Aorta (tissue), 5 donors: ENCODE measurements around the gene ASCC3. TPM values are rescaled to one million over a fixed set of nuclear protein-coding genes. Genes with fewer than 3 reads are reported as not detected.

ENCODE experiments used
- ATAC-seq: fragments of 200-7000 bp; cut with Tn5 transposase; one replicate; pipeline ENCODE4 v1.9.1; 2022; ENCODE audit warnings: moderate library complexity; ENCODE audit not compliant: low FRiP score
- DNase-seq, 2 donors: peaks; one replicate each; pipeline ENCODE4 v3.0.0-alpha.2; 2020
- H3K27ac ChIP-seq, 2 donors: one replicate each; pipeline ENCODE4 v1.5.1; 2013; ENCODE audit warnings: low read length in 2 of 2, mild to moderate bottlenecking in 2 of 2, moderate library complexity in 2 of 2, control low read depth in 1 of 2, inconsistent platforms in 1 of 2, low read depth in 1 of 2
- H3K27me3 ChIP-seq, 2 donors: one replicate each; pipeline ENCODE4 v1.6.1; 2013; ENCODE audit warnings: control low read depth in 1 of 2, low read length in 1 of 2, mild to moderate bottlenecking in 1 of 2, moderate library complexity in 1 of 2; ENCODE audit not compliant: insufficient read depth in 2 of 2, control insufficient read depth in 1 of 2
- H3K36me3 ChIP-seq, 2 donors: one replicate each; pipeline ENCODE4 v1.6.1; 2013; ENCODE audit warnings: control low read depth in 1 of 2, low read length in 1 of 2, mild to moderate bottlenecking in 1 of 2; ENCODE audit not compliant: insufficient read depth in 2 of 2, control insufficient read depth in 1 of 2
- H3K4me1 ChIP-seq, 2 donors: one replicate each; pipeline ENCODE4 v1.6.1; 2013; ENCODE audit warnings: low read length in 2 of 2, control low read depth in 1 of 2, mild to moderate bottlenecking in 1 of 2, moderate library complexity in 1 of 2; ENCODE audit not compliant: insufficient read depth in 2 of 2, control insufficient read depth in 1 of 2
- H3K4me3 ChIP-seq, 2 donors: one replicate each; pipeline ENCODE4 v1.5.1; 2013; ENCODE audit warnings: low read length in 2 of 2, control low read depth in 1 of 2, mild to moderate bottlenecking in 1 of 2
- H3K9me3 ChIP-seq: one replicate; pipeline ENCODE4 v1.6.1; 2013; ENCODE audit warnings: mild to moderate bottlenecking, low read length; ENCODE audit not compliant: control insufficient read depth
- WGBS, 2 donors: extraction: QIAGEN DNeasy Blood & Tissue Kit; methylation state at CpG; one replicate each; pipeline ENCODE4 v1.1.7; 2013; 5-methylcytosine and 5-hydroxymethylcytosine counted together
- intact Hi-C, 2 donors: fragments of 100-400 bp; cut with DNase I; formaldehyde crosslinking; loops; one replicate each; pipeline versions ENCODE4 v1.14.2 to v1.15.0; 2022
- polyA plus RNA-seq, 2 donors: library from polyadenylated mRNA; stranded (reverse); fragments of 200-250 nt; gene quantifications; one replicate each; pipeline ENCODE4 v1.2.3, GENCODE V29; 2013
- total RNA-seq, 2 donors: library from RNA; stranded (reverse); fragmentation: NEBNext Ultra II Directional; extraction: Animal tissue kit (Norgen Biotek cat#: 25700); gene quantifications; one replicate each; pipeline ENCODE4 v1.2.1, GENCODE V29; 2021
- donor health status: healthy with polysubstance abuse.
- donor health status: Bipolar disorder and iron deficiency.
- donor health status: DM: no; HTN: no; CAD: no.
- donor health status: DM: no; HTN: no; CAD: no.
- donor health status: DM: yes; HTN: yes; CAD: no.

ASCC3 gene
- total and polyA plus RNA-seq, 4 donors: 3.5 to 46.9 (median 26.8) TPM

DNA sequence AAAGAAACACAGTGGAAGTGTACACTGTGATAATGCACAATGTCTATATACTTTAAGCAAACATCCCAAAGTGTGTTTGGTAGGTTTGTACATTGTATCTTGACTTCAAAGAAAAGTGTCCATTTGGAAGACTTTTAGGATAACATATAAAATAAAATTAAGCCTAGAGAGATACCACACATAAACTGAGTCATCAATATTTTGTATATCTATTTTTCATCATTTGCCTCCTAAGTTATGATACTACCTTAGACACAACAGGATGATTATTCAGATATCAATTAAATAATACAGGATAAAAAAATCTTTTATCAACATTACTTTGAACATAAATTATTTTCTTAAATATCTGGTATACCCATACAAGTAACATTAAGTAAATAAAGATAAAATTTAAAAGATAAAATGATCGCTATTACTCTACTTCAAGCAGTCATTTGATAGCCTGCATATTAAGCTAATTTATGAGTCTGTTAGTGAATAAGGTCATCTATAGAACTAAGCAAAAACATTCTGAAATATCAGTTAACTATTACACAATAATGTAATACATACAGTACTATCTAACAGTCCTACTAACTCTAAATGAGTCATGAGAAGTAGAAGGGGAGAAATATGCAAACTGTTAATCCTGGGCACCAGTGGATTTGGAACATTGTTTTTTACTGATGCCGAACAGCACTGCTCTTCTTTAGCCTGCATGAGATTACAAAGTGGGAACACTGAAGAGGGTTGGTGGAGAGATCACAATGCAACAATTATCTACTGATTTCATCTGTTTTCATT is 258.0 kb downstream of the ASCC3 start:
- no peak for ATAC-seq
- Histone ChIP-seq H3K4me3 (no peak overlapping the region), H3K27me3 (no peaks in the 10 kb centered on the region), H3K9me3 (no peaks in the 10 kb centered on the region), H3K27ac (no peak overlapping the region), H3K36me3 (peaks cover 4 to 6% of the 10 kb centered on the region in 2 donors), H3K4me1 (no peaks in the 10 kb centered on the region)
- intact Hi-C loops: no loop called here
- no peak for DNase-seq
- WGBS, 2 donors: 74 to 82% methylated on average over 2 of the region's 2 CpGs

- Histone ChIP-seq H3K4me3 (no peak overlapping the region), H3K36me3 (peaks cover 3 to 7% of the 10 kb centered on the region in 2 donors), H3K27me3 (no peaks in the 10 kb centered on the region), H3K27ac (no peak overlapping the region), H3K4me1 (no peaks in the 10 kb centered on the region), H3K9me3 (no peaks in the 10 kb centered on the region)
- WGBS, 2 donors: 85 to 93% methylated on average over 3 of the region's 3 CpGs
- no peak for DNase-seq
- ATAC-seq: no peak
- intact Hi-C loops: no loop called here
These were observed 260.9 kb downstream of the ASCC3 start for GRCh38 chr6:100620085-100620840.

- H3K9me3 ChIP-seq: no peaks in the 10 kb centered on the region
- DNase-seq (no peak), ATAC-seq (no peak)
- 94 to 97% methylated on average over 4 of the region's 4 CpGs for WGBS, 2 donors
- H3K4me1 ChIP-seq: no peaks in the 10 kb centered on the region
- intact Hi-C loops: no loop called here
- H3K27ac ChIP-seq: no peak overlapping the region
- H3K27me3 ChIP-seq: no peaks in the 10 kb centered on the region
- H3K4me3 ChIP-seq: no peak overlapping the region
- peaks cover 3 to 7% of the 10 kb centered on the region in 2 donors for H3K36me3 ChIP-seq
These were observed 262.8 kb downstream of the ASCC3 start for GRCh38 chr6:100618351-100618671.

- peaks cover 3 to 7% of the 10 kb centered on the region in 2 donors for H3K36me3 ChIP-seq
- DNase-seq (no peak), ATAC-seq (no peak)
- H3K27me3 ChIP-seq: no peaks in the 10 kb centered on the region
- H3K4me1 ChIP-seq: no peaks in the 10 kb centered on the region
- H3K27ac ChIP-seq: no peak overlapping the region
- no peaks in the 10 kb centered on the region for H3K9me3 ChIP-seq
- intact Hi-C loops: no loop called here
- WGBS, 2 donors: 86 to 90% methylated on average over 4 of the region's 4 CpGs
- H3K4me3 ChIP-seq: no peak overlapping the region
These were observed 263.3 kb downstream of the ASCC3 start for GRCh38 chr6:100617633-100618350.

DNA sequence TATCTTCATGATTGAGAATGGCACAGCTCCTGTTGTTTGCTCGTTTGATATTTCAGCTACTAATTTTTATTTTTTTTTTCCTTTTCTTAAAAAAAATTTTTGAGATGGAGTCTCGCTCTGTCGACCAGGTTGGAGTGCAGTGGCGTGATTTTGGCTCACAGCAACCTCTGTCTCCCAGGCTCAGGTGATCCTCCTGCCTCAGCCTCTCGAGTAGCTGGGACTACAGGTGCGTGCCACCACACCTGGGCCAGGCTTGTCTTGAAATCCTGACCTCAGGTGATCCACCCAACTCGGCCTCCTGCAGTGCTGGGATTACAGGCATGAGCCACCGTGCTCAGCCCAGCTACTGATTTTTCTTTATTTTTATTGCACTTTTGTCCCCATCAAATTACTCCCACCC is 266.2 kb downstream of the ASCC3 start:
- DNase-seq (no peak), ATAC-seq (no peak)
- 97 to 98% methylated on average over 8 of the region's 8 CpGs for WGBS, 2 donors
- H3K27me3 ChIP-seq: no peaks in the 10 kb centered on the region
- peaks cover 0 to 3% of the 10 kb centered on the region in 2 donors for H3K36me3 ChIP-seq
- H3K27ac ChIP-seq: no peak overlapping the region
- H3K4me3 ChIP-seq: no peak overlapping the region
- no peaks in the 10 kb centered on the region for H3K9me3 ChIP-seq
- H3K4me1 ChIP-seq: no peaks in the 10 kb centered on the region
- intact Hi-C loops: no loop called here

DNA sequence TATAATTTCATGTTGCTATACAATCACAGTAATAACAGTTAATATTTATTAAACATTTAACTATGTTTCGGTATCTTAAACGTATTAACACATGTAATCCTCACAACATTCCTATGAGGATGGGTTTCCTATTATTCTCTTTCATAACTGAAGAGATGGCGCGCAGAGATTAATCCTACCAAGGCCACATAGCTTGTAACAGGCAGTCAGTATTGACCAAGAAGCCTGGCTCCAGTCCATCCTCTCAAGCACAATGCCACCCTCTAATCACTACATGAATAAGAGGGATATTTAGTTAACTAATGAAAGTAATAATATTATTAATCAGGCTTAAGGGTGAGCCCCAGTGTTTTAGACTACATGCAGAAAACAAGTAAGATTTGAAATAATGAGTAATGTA is 266.7 kb downstream of the ASCC3 start:
- no peak for DNase-seq
- no peaks in the 10 kb centered on the region for H3K9me3 ChIP-seq
- peaks cover 0 to 3% of the 10 kb centered on the region in 2 donors for H3K36me3 ChIP-seq
- no peak for ATAC-seq
- H3K4me1 ChIP-seq: no peaks in the 10 kb centered on the region
- 95 to 97% methylated on average over 4 of the region's 4 CpGs for WGBS, 2 donors
- intact Hi-C loops: no loop called here
- H3K27ac ChIP-seq: no peak overlapping the region
- H3K4me3 ChIP-seq: no peak overlapping the region
- H3K27me3 ChIP-seq: no peaks in the 10 kb centered on the region

DNA sequence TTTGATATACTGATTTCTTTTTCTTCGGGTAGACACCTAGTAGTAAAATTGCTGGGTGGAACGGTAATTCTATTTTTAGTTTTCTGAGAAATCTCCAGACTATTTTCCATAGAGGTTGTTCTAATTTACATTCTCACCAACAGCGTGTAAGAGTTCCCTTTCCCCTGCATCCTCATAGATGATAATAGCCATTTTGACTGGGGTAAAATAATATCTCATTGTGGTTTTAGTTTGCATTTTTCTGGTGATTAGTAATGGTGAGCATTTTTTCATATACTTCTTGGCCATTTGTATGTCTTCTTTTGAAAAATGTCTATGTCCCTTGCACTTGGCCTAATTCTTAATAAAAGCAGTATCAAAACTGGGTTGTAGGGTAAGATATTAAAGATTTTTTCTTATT is 267.5 kb downstream of the ASCC3 start:
- Histone ChIP-seq H3K4me3 (no peak overlapping the region), H3K36me3 (peaks cover 0 to 3% of the 10 kb centered on the region in 2 donors), H3K9me3 (no peaks in the 10 kb centered on the region), H3K27ac (no peak overlapping the region), H3K27me3 (no peaks in the 10 kb centered on the region), H3K4me1 (no peaks in the 10 kb centered on the region)
- DNase-seq (no peak), ATAC-seq (no peak)
- 89 to 94% methylated on average over 3 of the region's 3 CpGs for WGBS, 2 donors
- intact Hi-C loops: no loop called here

DNA sequence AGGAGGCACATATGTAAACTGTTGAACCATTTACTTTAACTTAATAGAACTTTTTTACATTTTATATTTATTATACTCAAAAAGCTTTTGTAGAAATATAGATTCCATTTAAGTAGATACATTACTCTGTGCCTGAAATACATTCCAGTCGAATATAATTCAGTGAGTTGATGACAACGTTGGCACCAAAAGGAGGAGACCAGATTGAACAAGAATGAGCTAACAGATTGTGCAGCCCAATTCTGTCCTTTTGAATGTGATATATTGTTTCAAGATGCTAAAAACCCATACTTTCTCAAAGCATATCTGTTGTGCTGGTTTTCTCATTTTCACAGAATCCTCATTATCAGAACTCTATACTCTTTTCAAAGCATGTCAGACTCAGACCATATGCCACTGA is 269.0 kb downstream of the ASCC3 start:
- H3K36me3 ChIP-seq: no peaks in the 10 kb centered on the region
- intact Hi-C loops: no loop called here
- H3K27me3 ChIP-seq: no peaks in the 10 kb centered on the region
- DNase-seq (no peak), ATAC-seq (no peak)
- H3K4me1 ChIP-seq: no peaks in the 10 kb centered on the region
- WGBS, 2 donors: 14 to 33% methylated on average over 2 of the region's 2 CpGs
- H3K27ac ChIP-seq: no peak overlapping the region
- H3K9me3 ChIP-seq: no peaks in the 10 kb centered on the region
- no peak overlapping the region for H3K4me3 ChIP-seq
